Body of pancreas (tissue), 4 donors: ENCODE measurements around the gene EXD3.

Source experiments
- POLR2A ChIP-seq, 3 donors: fragments of 450-650 bp; IDR thresholded peaks; one replicate each; pipeline ENCODE4 v1.6.1; 2016; ENCODE audit warnings: antibody characterized with exemption in 3 of 3, mild to moderate bottlenecking in 2 of 3
- TF ChIP-seq, protein P1 (sequence below), 7 experiments: fragments of 450-650 bp in 4 of 7; fragments of 200-600 bp in 3 of 7; sonication (generic) in 3 of 7; IDR thresholded peaks; one replicate each; pipeline ENCODE4 v1.5.1; 2016 to 2019; ENCODE audit warnings: antibody characterized with exemption in 7 of 7

DNA sequence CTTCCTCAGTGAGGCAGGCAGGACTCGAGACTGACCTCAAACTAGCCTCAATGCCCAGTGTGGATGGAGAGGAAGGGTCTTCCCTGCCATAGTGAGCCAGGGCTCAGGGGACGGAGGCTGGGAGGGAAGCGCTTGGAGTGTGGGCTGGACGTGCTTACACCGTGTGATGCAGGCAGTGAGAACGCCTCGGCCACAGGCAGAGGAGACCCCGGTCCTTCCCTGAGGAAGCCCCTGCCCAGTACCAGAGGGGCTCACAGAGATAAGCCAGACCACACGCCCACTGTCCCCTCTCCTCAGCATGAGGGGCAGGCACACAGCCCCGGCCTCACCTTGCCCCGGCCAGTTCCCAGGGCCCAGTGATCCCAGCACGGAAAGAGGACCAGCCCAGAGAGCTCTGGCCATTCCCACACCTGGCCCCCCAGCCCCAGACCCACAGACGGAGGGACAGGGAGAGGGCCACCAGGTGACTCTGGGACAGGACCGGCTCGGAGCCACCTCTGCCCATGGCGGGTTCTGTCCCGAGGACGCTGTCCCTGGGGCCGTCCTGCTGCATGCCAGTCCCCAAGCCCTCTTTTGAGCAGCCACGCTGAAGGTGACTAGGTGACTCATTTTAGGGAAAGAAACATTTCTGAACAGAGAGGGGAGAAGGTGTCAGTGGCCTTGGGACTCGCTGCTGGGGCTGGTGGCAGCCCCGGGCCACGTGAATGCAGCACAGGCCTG is 42.2 kb upstream of the EXD3 start:
- TF ChIP-seq, protein P1, sequence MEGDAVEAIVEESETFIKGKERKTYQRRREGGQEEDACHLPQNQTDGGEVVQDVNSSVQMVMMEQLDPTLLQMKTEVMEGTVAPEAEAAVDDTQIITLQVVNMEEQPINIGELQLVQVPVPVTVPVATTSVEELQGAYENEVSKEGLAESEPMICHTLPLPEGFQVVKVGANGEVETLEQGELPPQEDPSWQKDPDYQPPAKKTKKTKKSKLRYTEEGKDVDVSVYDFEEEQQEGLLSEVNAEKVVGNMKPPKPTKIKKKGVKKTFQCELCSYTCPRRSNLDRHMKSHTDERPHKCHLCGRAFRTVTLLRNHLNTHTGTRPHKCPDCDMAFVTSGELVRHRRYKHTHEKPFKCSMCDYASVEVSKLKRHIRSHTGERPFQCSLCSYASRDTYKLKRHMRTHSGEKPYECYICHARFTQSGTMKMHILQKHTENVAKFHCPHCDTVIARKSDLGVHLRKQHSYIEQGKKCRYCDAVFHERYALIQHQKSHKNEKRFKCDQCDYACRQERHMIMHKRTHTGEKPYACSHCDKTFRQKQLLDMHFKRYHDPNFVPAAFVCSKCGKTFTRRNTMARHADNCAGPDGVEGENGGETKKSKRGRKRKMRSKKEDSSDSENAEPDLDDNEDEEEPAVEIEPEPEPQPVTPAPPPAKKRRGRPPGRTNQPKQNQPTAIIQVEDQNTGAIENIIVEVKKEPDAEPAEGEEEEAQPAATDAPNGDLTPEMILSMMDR (IDR thresholded peaks at IDR 0.05): no peak
- TF ChIP-seq POLR2A (IDR thresholded peaks at IDR 0.05): no peak
